Breast epithelium (tissue), 4 donors: Measurements from ENCODE around the gene HCFC2. TPM values are rescaled to one million over a fixed set of nuclear protein-coding genes. Genes with fewer than 3 reads are reported as not detected.

Source experiments
- DNase-seq, 2 donors: peaks; one replicate each; pipeline ENCODE4 v3.0.0-alpha.2; 2019; ENCODE audit warnings: low spot score in 2 of 2
- H3K27ac ChIP-seq, 2 donors: fragments of 200-600 bp; sonication (generic) in 1 of 2; one replicate each; pipeline ENCODE4 v1.5.1; 2016 to 2019; ENCODE audit warnings: mild to moderate bottlenecking in 1 of 2
- H3K27me3 ChIP-seq, 2 donors: fragments of 200-600 bp; sonication (generic) in 1 of 2; one replicate each; pipeline versions ENCODE4 v1.5.1 to v1.6.0; 2017 to 2019; ENCODE audit warnings: control low read depth in 1 of 2, mild to moderate bottlenecking in 1 of 2
- H3K36me3 ChIP-seq: fragments of 200-600 bp; one replicate; pipeline ENCODE4 v1.5.1; 2019
- H3K4me1 ChIP-seq, 2 donors: fragments of 200-600 bp; sonication (generic); one replicate each; pipeline ENCODE4 v1.5.1; 2016 to 2019; ENCODE audit warnings: control low read depth in 1 of 2
- H3K4me3 ChIP-seq, 3 donors: fragments of 200-600 bp; sonication (generic); 1 replicate in 2 of 3; 2 replicates in 1 of 3; pipeline ENCODE4 v1.5.1; 2016 to 2019; ENCODE audit warnings: mild to moderate bottlenecking in 3 of 3, moderate library complexity in 2 of 3
- H3K9me3 ChIP-seq, 2 donors: fragments of 200-600 bp; sonication (generic) in 1 of 2; one replicate each; pipeline ENCODE4 v1.5.1; 2016 to 2019; ENCODE audit warnings: control low read depth in 1 of 2
- CTCF ChIP-seq, 3 donors: fragments of 450-650 bp; IDR thresholded peaks; one replicate each; pipeline ENCODE4 v1.5.1; 2016 to 2017; ENCODE audit warnings: antibody characterized with exemption in 3 of 3, mild to moderate bottlenecking in 3 of 3, moderate library complexity in 3 of 3
- POLR2A ChIP-seq: fragments of 450-650 bp; IDR thresholded peaks from one replicate; pipeline ENCODE4 v1.6.1; 2016; ENCODE audit warnings: antibody characterized with exemption, mild to moderate bottlenecking, moderate library complexity
- POLR2AphosphoS5 ChIP-seq, 3 donors: sonication (generic); formaldehyde crosslinking; IDR thresholded peaks; one replicate each; pipeline ENCODE4 v1.6.1; 2017; ENCODE audit warnings: antibody characterized with exemption in 3 of 3
- intact Hi-C: fragments of 100-400 bp; cut with DNase I; formaldehyde crosslinking; loops from one replicate; pipeline ENCODE4 v1.15.1; 2023; ENCODE audit warnings: low total_unique reads
- total RNA-seq, 3 donors: library from RNA; depleted of rRNA; stranded (reverse); fragments of >200 nt; gene quantifications; one replicate each; pipeline ENCODE4 v1.1.0, GENCODE V29; 2016

The HCFC2 gene
- total RNA-seq, 3 donors from 2014 or later: 20.3 to 26.2 (median 23.2) TPM

GRCh38 chr12:104063712-104064030, 660 bp upstream of the HCFC2 start:
- H3K9me3 ChIP-seq: no peaks in the 10 kb centered on the region
- peak overlapping the region; percentile 87 to 90 for H3K27ac ChIP-seq
- no peaks in the 10 kb centered on the region for H3K27me3 ChIP-seq
- TF ChIP-seq POLR2A: no peak
- TF ChIP-seq CTCF (IDR thresholded peaks at IDR 0.05): no peak
- no peak for TF ChIP-seq POLR2AphosphoS5 (IDR thresholded peaks at IDR 0.05)
- H3K4me3 ChIP-seq: peak overlapping the region; percentile 84 to 98 (median 94)
- no peaks in the 10 kb centered on the region for H3K36me3 ChIP-seq
- no peak for DNase-seq
- intact Hi-C loops: no loop called here
- no peaks in the 10 kb centered on the region for H3K4me1 ChIP-seq

- no peaks in the 10 kb centered on the region for H3K27me3 ChIP-seq
Measured at GRCh38 chr12:104064842-104065427, 604 bp downstream of the HCFC2 start.

GRCh38 chr12:104072099-104072498, 7.8 kb downstream of the HCFC2 start:
- intact Hi-C loops: no loop called here
- no peaks in the 10 kb centered on the region for H3K9me3 ChIP-seq
- H3K36me3 ChIP-seq: no peaks in the 10 kb centered on the region

More at GRCh38 chr12:104064842-104065427, 604 bp downstream of the HCFC2 start:
- Histone ChIP-seq H3K4me3 (peak overlapping the region; percentile 84 to 98 (median 94)), H3K9me3 (no peaks in the 10 kb centered on the region), H3K27ac (peak overlapping the region; percentile 87 to 90), H3K36me3 (no peaks in the 10 kb centered on the region), H3K4me1 (no peaks in the 10 kb centered on the region)
- intact Hi-C loops: no loop called here
- DNase-seq: no peak
- TF ChIP-seq CTCF (IDR thresholded peaks at IDR 0.05): no peak
- TF ChIP-seq POLR2AphosphoS5 (IDR thresholded peaks at IDR 0.05): no peak
- TF ChIP-seq POLR2A: no peak

GRCh38 chr12:104073699-104074098, 9.4 kb downstream of the HCFC2 start:
- no peak for DNase-seq
- H3K9me3 ChIP-seq: no peaks in the 10 kb centered on the region
- H3K4me1 ChIP-seq: no peaks in the 10 kb centered on the region
- intact Hi-C loops: no loop called here
- no peaks in the 10 kb centered on the region for H3K36me3 ChIP-seq
- H3K27me3 ChIP-seq: no peaks in the 10 kb centered on the region
- H3K4me3 ChIP-seq: no peak overlapping the region
- no peak overlapping the region for H3K27ac ChIP-seq
- no peak for TF ChIP-seq CTCF (IDR thresholded peaks at IDR 0.05)
- no peak for TF ChIP-seq POLR2A
- TF ChIP-seq POLR2AphosphoS5 (IDR thresholded peaks at IDR 0.05): no peak

More at GRCh38 chr12:104072099-104072498, 7.8 kb downstream of the HCFC2 start:
- Histone ChIP-seq H3K27me3 (no peaks in the 10 kb centered on the region), H3K27ac (no peak overlapping the region), H3K4me1 (no peaks in the 10 kb centered on the region), H3K4me3 (no peak overlapping the region)
- TF ChIP-seq POLR2AphosphoS5 (IDR thresholded peaks at IDR 0.05) (no peak), CTCF (IDR thresholded peaks at IDR 0.05) (no peak), POLR2A (no peak)
- DNase-seq: no peak

- no peak overlapping the region for H3K27ac ChIP-seq
- no peaks in the 10 kb centered on the region for H3K36me3 ChIP-seq
- no peak for DNase-seq
- TF ChIP-seq POLR2A: no peak
- no peak for TF ChIP-seq POLR2AphosphoS5 (IDR thresholded peaks at IDR 0.05)
- TF ChIP-seq CTCF (IDR thresholded peaks at IDR 0.05): no peak
- no peaks in the 10 kb centered on the region for H3K27me3 ChIP-seq
- H3K4me1 ChIP-seq: no peaks in the 10 kb centered on the region
- no peak overlapping the region for H3K4me3 ChIP-seq
- H3K9me3 ChIP-seq: no peaks in the 10 kb centered on the region
- intact Hi-C loops: no loop called here
Measured at GRCh38 chr12:104079024-104079423, 14.7 kb downstream of the HCFC2 start.
